Stimulated activated CD8-positive, alpha-beta memory T cell treated with anti-CD3 and anti-CD28 coated beads, Interleukin-12 subunit alpha, Interleukin-12 subunit beta, amount 100 ng/mL, for 1 hour (primary cell): ENCODE measurements around the gene KRI1.

Source experiments
- DNase-seq: peaks from one replicate; pipeline ENCODE4 v3.0.0-alpha.2; 2020; ENCODE audit warnings: low read depth

KRI1 gene

GRCh38 chr19:10565567-10566407 lies at the start of gene KRI1:
Gene KRI1, minus strand, starts transcription at chr19:10566010. Its CDS starts 11 bp downstream, at chr19:10565999.
- DNase-seq = peak; percentile 98

DNA sequence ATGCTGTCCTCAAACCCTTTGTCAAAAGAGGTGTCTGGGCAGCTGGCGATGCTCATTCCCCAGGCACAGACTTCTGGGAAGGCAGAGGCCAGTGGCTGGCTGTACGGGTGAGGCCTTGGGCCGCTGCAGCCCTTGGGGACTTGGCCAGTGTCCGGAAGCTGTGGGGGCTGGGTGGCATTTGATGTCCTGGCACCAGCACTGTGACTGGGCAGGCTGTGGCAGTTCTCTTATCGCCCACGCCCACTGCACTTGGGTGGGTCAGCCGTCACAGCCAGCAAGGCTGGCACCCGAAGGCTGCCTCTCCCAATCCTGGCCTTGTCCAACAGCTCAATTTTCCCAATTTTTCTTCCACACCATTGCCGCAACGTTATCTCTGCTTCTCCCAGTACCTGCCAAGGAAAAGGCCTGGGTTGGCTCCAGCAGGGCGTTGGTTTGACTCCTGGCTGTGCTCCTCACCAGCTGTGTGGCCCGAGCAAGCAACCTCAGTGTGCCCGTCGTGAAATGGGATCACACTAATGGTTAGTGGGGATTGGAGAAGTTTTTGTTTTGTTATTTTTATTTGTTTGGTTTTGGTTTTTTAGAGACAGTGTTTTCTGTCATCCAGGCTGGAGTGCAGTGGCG lies 46.8 kb upstream of the KRI1 start:
- no peak for DNase-seq

GRCh38 chr19:10611907-10612306 lies 46.1 kb upstream of the KRI1 start:
- no peak for DNase-seq

- DNase-seq = no peak
Observed at GRCh38 chr19:10604460-10604980, 38.7 kb upstream of the KRI1 start.

GRCh38 chr19:10603873-10604459 lies 38.2 kb upstream of the KRI1 start:
- no peak for DNase-seq

GRCh38 chr19:10603084-10603872 lies 37.5 kb upstream of the KRI1 start:
- peak; percentile 75 for DNase-seq

DNA sequence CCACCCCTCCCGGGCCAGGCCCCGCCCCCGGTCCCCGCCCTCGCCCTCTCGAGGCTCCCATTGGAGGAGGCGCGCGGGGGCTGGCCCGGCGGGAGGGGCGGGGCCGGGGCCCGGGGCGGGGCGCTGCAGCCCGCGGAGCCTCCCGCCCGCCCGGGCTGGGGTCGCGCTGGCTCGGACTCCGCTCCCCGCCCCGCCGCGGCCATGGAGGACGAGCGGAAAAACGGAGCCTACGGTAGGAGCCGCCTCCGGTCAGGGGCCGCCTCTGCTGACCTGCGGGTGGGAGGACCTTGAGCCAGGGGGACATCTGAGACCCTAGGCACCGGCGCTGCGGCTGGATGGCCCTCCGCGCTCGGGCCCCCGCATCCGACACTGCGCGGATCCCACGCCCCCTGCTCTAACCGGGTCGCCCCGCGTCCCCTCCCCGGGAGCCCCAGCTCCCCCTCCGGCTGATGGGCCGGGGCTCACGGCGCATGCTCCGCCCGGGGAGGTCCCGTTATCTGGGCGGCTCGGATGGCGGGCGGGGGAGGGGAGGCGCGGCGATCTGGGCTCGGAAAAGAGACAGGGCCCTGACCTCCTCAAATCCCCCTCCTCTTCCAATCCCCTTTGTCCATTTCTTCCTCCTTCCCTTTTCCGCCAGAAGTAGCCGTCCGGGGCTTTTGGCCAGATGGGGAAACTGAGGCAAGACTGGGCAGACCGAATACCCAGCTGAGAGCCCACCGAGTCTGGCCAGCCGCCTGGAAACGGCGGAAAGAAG lies 36.7 kb upstream of the KRI1 start:
- DNase-seq = peak; percentile 81

DNA sequence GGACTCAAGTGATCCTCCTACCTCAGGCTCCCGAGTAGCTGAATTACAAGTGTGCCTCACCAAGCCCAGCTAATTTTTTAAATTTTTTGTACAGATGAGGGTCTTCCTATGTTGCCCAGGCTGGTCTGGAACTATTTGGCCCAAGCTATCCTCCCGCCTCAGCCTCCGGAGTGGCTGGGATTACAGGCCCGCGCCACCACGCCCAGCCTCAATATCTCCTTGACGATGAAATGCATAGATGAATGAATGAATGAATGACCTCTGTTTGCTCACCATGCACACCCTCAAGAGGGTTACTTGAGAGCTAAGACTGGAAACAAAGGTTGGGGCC lies 36.2 kb upstream of the KRI1 start:
- DNase-seq = no peak

- DNase-seq = no peak
Observed at GRCh38 chr19:10600149-10600548, 34.3 kb upstream of the KRI1 start.

DNA sequence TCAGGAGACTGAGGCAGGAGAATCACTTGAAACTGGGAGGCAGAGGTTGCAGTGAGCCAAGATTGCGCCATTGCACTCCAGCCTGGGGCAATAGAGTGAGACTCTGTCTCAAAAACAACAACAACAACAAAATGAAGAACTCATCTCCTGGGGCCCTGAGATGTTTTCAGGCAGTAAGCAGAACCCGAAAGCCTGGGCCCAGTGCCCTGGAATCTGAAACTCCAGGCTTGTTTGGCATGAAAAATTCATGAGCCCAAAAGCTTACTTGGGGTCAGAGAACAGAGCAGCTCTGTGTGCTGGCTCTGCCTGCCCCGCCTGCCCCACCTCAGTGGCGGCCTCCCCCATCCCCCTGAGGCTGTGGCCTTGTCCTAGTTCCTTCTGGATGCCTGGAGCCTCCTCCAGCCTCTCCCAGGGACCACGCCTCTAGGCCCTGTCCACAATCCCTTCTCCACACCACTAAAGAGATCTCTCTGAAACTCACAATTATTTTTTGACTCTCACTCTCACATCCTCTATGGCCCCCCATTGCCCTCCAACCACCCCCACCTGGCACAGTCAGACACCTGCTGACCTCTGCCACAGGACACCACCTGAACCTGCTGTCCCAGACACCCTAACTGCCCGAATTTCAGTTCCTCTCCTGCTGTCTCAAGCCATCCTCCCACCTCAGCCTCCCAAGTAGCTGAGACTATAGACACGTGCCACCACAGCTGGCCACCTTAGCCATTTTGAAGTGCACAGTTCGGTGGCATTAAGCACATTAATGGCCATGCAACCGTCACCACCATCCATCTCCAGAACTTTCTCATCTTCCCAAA lies 28.2 kb upstream of the KRI1 start:
- no peak for DNase-seq

GRCh38 chr19:10593148-10593547 lies 27.3 kb upstream of the KRI1 start:
- no peak for DNase-seq

DNA sequence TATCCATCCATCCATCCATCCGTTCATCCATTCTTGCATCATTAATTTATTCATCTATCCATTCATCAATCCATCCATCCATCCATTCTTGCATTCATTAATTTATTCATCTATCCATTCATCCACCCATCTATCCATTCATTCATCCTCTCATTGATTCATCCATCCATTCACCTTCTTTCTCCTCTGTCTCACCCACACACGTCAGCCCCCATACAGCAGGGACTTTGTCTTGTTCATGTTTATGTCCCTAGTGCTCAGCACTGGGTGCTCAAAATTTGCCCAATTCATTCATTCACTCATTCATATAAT lies 22.0 kb upstream of the KRI1 start:
- no peak for DNase-seq

DNA sequence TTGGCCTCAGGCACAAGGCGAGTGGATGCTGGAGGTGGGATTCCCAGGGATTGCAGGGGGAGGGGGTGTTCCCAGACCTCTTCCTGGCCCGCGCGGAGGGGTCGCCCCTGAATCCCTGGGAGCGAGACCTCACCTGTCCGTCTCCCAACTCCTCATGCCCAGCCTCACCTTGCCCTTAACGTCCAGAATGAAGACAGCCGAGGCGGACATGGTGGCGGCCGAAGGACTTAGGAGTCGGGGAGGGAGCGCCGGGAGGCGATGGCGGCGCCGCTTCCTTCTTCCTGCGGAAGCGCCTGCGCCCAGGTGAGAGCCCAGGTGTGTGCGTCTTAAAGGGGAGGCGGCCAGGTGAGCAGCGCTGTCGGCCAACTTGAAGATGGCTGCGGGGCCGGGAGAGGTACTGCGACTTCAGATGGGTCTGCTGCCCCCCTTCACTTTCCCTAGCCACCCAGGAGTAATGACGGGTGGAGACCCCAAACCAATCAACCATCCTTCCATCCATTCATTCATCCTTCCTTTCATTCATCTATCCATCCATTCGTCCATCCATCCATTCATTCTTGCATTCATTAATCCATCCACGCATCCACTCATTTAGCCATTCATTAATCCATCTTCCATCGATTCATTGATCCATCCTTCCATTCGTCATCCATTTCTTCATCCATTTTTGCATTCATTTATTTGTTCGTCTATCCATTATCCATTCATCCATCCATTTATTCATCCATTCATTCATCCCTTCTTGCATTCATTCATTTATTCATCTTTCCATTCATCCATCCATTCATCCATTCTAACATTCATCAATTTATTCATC lies 21.4 kb upstream of the KRI1 start, which contains the start of gene AP1M2:
TSS of gene AP1M2 (minus strand) at position 291 of the 817 bp plus-strand sequence. CDS start at position 210, 81 bp downstream.
- DNase-seq = no peak

GRCh38 chr19:10586396-10586795 lies 20.6 kb upstream of the KRI1 start:
- DNase-seq = no peak

- DNase-seq = no peak
Observed at GRCh38 chr19:10583036-10583776, 17.4 kb upstream of the KRI1 start.

- no peak for DNase-seq
Observed at GRCh38 chr19:10582091-10582490, 16.3 kb upstream of the KRI1 start.

DNA sequence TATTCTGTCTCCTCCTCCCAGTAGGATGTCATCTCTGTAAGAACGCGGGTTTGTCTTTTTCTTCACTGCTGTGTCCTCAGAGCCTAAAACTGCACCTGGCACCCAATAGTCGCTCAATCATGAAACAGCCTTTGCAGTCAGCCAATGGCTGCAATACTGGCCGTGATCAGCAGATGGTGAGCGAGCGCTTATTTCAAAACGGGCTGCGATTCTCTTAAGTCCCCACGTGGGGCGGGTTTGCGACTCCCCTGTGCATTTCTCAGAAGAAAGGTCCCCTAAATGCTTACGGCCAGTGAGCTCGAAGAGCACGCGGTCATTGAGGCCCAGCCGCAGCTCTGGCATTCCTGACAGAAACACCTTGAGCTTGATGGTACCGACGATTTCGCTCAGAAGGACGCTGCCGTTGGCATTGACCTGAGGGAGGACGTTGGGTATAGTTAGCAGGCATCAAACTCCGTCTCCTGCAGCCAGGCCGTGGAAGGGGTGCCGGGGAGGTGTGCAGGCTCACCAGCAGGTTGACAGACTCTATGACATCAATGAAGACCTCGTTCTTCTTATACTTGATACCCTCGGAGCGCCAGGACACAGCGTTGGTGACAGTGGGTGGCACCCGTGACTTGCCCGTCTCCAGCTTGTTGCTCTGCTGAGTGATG lies 15.3 kb upstream of the KRI1 start:
- DNase-seq = peak; percentile 88

- no peak for DNase-seq
Observed at GRCh38 chr19:10577951-10578350, 12.1 kb upstream of the KRI1 start.
